ENCODE measurements around the gene KCNG2. TPM values are rescaled to one million over a fixed set of nuclear protein-coding genes. Genes with fewer than 3 reads are reported as not detected.
"Not testable (repeated sequence)": the region's sequence is repeated elsewhere in the genome, so short reads cannot be mapped to it uniquely, and the experiment has no call there.

KCNG2 gene
- total and polyA plus RNA-seq, 2 donors (not counting 1 experiment from before 2014, with no cell fraction given) = not detected

DNA sequence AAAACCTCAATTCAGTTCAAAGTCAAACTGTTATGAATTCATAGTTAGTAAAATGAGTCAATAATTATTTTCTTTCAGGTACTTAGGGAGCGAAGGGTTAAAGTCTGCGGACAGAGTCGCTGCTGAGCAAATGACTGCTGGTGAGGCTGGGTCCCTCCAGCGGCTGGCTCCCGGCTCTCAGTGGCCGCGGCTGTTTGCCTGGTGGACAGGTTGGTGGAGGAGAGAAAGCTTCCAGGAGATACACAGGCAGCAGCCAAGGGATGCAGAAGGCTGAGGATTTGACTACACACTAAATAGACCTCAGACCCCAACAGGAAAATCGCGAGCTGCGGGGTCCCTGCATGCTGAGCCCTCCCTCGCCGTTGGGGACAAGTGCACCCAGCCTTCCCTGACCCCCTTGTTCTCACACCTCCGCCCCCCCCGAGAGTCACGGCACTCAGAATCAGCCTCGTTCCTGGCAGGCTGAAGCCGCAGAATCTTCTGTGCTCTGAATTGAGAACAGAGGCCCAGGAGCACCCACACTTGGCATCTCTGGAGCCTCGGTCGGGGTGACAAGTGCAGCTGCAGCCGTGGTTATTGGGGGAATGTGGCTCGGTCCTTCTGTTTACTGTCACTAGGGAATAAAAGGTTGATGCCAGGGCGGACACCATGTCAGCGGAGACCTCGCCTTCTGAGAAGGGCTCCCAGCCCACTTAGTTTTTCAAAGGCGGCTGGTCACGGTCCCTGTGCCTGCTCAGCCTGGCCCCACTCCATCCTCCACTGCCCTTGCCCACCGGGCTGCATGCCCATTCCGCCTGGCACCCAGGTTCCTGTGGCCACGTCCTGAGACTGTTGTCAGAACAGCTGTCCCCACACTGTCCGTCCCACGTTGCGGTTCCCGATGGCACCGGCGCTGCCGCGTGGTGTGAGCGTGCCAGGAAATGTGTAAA lies 79.7 kb downstream of the KCNG2 start:
- peaks cover 3% of the 10 kb centered on the region for H3K9me3 Mint-ChIP-seq (ENCODE audit: insufficient read depth)
- H3K4me1 Mint-ChIP-seq = no peaks in the 10 kb centered on the region
- ChIA-PET POLR2A (no interaction called here), CTCF (no interaction called here)
- DNase-seq (no peak), ATAC-seq (ENCODE audit: low read depth) (no peak)
- peaks cover 0 to 21% (median 0%) of the 10 kb centered on the region in 3 donors for H3K9me3 ChIP-seq (ENCODE audit: control extremely low read depth in 1 of 3, control insufficient read depth in 2 of 3, insufficient read depth in 1 of 3, low read length in 2 of 3)
- WGBS (ENCODE audit: insufficient coverage) = 75% methylated on average over 29 of the region's 38 CpGs
- TF ChIP-seq, protein P1, sequence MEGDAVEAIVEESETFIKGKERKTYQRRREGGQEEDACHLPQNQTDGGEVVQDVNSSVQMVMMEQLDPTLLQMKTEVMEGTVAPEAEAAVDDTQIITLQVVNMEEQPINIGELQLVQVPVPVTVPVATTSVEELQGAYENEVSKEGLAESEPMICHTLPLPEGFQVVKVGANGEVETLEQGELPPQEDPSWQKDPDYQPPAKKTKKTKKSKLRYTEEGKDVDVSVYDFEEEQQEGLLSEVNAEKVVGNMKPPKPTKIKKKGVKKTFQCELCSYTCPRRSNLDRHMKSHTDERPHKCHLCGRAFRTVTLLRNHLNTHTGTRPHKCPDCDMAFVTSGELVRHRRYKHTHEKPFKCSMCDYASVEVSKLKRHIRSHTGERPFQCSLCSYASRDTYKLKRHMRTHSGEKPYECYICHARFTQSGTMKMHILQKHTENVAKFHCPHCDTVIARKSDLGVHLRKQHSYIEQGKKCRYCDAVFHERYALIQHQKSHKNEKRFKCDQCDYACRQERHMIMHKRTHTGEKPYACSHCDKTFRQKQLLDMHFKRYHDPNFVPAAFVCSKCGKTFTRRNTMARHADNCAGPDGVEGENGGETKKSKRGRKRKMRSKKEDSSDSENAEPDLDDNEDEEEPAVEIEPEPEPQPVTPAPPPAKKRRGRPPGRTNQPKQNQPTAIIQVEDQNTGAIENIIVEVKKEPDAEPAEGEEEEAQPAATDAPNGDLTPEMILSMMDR (IDR thresholded peaks at IDR 0.05) = no peak
- TF ChIP-seq EZH2 (IDR thresholded peaks at IDR 0.05; ENCODE audit: borderline replicate concordance, insufficient read depth, low read depth, low read length, poor library complexity, severe bottlenecking) = no peak
- H3K4me2 ChIP-seq (replicated peaks; ENCODE audit: low read depth, low read length, poor library complexity, severe bottlenecking) = no peak overlapping the region
- no peak overlapping the region for H3K9ac ChIP-seq (ENCODE audit: low read length)
- no peak overlapping the region for H3K4me3 ChIP-seq (ENCODE audit: control extremely low read depth in 1 of 5, extremely low read depth in 1 of 5, insufficient read depth in 1 of 5, low read depth in 2 of 5, low read length in 4 of 5)
- H3K27ac Mint-ChIP-seq = no peak overlapping the region
- no peaks in the 10 kb centered on the region for H3K27me3 Mint-ChIP-seq
- intact Hi-C loops (cut with micrococcal nuclease) = no loop called here
- H3K4me3 Mint-ChIP-seq = no peak overlapping the region
- H3K27me3 ChIP-seq (replicated peaks in 1 of 4; ENCODE audit: control extremely low read depth in 1 of 4, control insufficient read depth in 3 of 4, insufficient read depth in 4 of 4, low read length in 3 of 4) = peaks cover 0 to 4% (median 0%) of the 10 kb centered on the region in 4 experiments
- H3K36me3 ChIP-seq (replicated peaks in 1 of 2; ENCODE audit: control extremely low read depth in 1 of 2, control insufficient read depth in 1 of 2, extremely low read depth in 1 of 2, insufficient read depth in 2 of 2, low read length in 1 of 2) = no peaks in the 10 kb centered on the region
- H3K79me2 ChIP-seq (ENCODE audit: control insufficient read depth, insufficient read depth, low read length) = no peaks in the 10 kb centered on the region
- H3K4me1 ChIP-seq (ENCODE audit: control insufficient read depth in 2 of 2, insufficient read depth in 2 of 2, low read length in 2 of 2) = no peaks in the 10 kb centered on the region
- no peaks in the 10 kb centered on the region for H4K20me1 ChIP-seq (ENCODE audit: control insufficient read depth, insufficient read depth, low read length, poor library complexity, severe bottlenecking)
- H2AFZ ChIP-seq (ENCODE audit: insufficient read depth, low read depth, low read length, poor library complexity, severe bottlenecking) = no peak overlapping the region
- no peak overlapping the region for H3K27ac ChIP-seq (ENCODE audit: low read length in 2 of 2)

DNA sequence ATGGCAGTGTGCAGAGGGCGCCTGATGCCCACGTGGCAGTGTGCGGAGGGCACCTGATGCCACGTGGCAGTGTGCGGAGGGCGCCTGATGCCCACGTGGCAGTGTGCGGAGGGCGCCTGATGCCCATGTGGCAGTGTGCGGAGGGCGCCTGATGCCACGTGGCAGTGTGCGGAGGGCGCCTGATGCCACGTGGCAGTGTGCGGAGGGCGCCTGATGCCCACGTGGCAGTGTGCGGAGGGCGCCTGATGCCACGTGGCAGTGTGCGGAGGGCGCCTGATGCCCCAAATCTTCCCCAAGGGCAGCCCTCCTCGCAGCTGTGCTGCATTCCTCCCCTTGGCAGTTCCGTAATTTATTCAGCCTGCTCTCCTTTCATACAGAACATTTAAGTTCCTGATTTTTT lies 80.5 kb downstream of the KCNG2 start:
- H3K4me1 ChIP-seq (ENCODE audit: control insufficient read depth in 2 of 2, insufficient read depth in 2 of 2, low read length in 2 of 2); H3K9me3 Mint-ChIP-seq (ENCODE audit: insufficient read depth); H3K27ac ChIP-seq (ENCODE audit: low read length in 2 of 2); ATAC-seq (ENCODE audit: low read depth); CTCF ChIA-PET; H4K20me1 ChIP-seq (ENCODE audit: control insufficient read depth, insufficient read depth, low read length, poor library complexity, severe bottlenecking); H3K27me3 ChIP-seq (replicated peaks in 1 of 4; ENCODE audit: control extremely low read depth in 1 of 4, control insufficient read depth in 3 of 4, insufficient read depth in 4 of 4, low read length in 3 of 4); H3K79me2 ChIP-seq (ENCODE audit: control insufficient read depth, insufficient read depth, low read length); H3K27me3 Mint-ChIP-seq; H3K9ac ChIP-seq (ENCODE audit: low read length); H3K4me1 Mint-ChIP-seq; H3K4me3 ChIP-seq (ENCODE audit: control extremely low read depth in 1 of 5, extremely low read depth in 1 of 5, insufficient read depth in 1 of 5, low read depth in 2 of 5, low read length in 4 of 5); H3K4me2 ChIP-seq (replicated peaks; ENCODE audit: low read depth, low read length, poor library complexity, severe bottlenecking); DNase-seq; H3K27ac Mint-ChIP-seq; intact Hi-C loops (cut with micrococcal nuclease); POLR2A ChIA-PET; H3K4me3 Mint-ChIP-seq; H2AFZ ChIP-seq (ENCODE audit: insufficient read depth, low read depth, low read length, poor library complexity, severe bottlenecking); H3K36me3 ChIP-seq (replicated peaks in 1 of 2; ENCODE audit: control extremely low read depth in 1 of 2, control insufficient read depth in 1 of 2, extremely low read depth in 1 of 2, insufficient read depth in 2 of 2, low read length in 1 of 2): not testable (repeated sequence)
- WGBS (ENCODE audit: insufficient coverage) = 95% methylated on average over 15 of the region's 25 CpGs
- H3K9me3 ChIP-seq (ENCODE audit: control extremely low read depth in 1 of 3, control insufficient read depth in 2 of 3, insufficient read depth in 1 of 3, low read length in 2 of 3) = peaks cover 0 to 23% (median 0%) of the 10 kb centered on the region in 3 donors
